ENCODE results near the gene PPP2R2C. TPM values are rescaled to one million over a fixed set of nuclear protein-coding genes. Genes with fewer than 3 reads are reported as not detected.

The PPP2R2C gene
- total RNA-seq, 4 donors from 2014 or later = 0.47 to 4.6 (median 1.0) TPM

DNA sequence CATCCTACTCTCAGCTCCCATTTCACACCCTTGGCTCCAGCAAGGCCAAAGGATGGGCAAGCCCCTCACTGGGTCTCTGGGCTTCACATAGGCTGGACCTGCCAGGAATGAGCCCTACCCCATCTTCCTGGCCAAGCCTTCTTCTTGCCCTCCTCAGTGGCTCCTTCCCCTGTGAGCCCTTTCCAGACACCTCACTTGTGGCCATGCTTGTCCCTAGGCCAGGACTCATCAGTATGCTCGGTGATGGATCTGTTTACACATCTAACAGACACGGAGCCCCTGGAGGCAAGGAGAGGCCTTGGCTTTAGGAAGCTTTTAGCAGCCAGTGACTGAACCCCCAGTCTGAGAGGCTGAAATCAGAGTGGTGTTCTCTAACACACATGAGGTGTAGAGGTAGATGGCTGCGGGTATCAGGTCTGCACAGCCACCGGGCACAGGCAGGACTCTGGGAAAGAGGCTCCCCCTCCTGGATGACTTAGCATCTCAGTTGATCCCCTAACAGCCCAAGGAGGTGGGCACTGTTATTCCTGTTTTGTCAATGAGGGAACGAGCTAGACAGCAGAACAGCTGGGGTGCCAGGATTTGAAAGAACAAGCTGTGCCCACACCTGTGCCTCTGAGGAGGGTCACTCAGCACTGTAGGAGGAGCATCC is 44.8 kb downstream of the PPP2R2C start:
- no peaks in the 10 kb centered on the region for H3K4me1 ChIP-seq
- peaks cover 50% of the 10 kb centered on the region for H3K27me3 ChIP-seq
- WGBS, 2 donors (ENCODE audit: low coverage in 1 of 2) = 17 to 71% methylated on average over 1 of the region's 5 CpGs
- H3K4me3 ChIP-seq = no peak overlapping the region
- H3K27ac ChIP-seq = no peak overlapping the region
- ATAC-seq = no peak
- H3K9me3 ChIP-seq = no peaks in the 10 kb centered on the region
- TF ChIP-seq CTCF (IDR thresholded peaks at IDR 0.05) = no peak
- TF ChIP-seq POLR2AphosphoS5 (IDR thresholded peaks at IDR 0.05) = no peak
- no peak for TF ChIP-seq EP300 (IDR thresholded peaks at IDR 0.05)
- no peak for TF ChIP-seq POLR2A (IDR thresholded peaks at IDR 0.05)
- H3K36me3 ChIP-seq = no peaks in the 10 kb centered on the region

GRCh38 chr4:6426571-6427438 is 45.6 kb downstream of the PPP2R2C start:
- WGBS, 2 donors (ENCODE audit: low coverage in 1 of 2) = 51 to 100% methylated on average over 1 to 6 of the region's 13 CpGs
- H3K27me3 ChIP-seq = peaks cover 50% of the 10 kb centered on the region
- ATAC-seq = no peak
- TF ChIP-seq POLR2AphosphoS5 (IDR thresholded peaks at IDR 0.05) (no peak), EP300 (IDR thresholded peaks at IDR 0.05) (no peak), CTCF (IDR thresholded peaks at IDR 0.05) (no peak)
- H3K36me3 ChIP-seq = no peaks in the 10 kb centered on the region
- no peak overlapping the region for H3K27ac ChIP-seq
- no peaks in the 10 kb centered on the region for H3K9me3 ChIP-seq
- H3K4me3 ChIP-seq = no peak overlapping the region
- no peaks in the 10 kb centered on the region for H3K4me1 ChIP-seq

DNA sequence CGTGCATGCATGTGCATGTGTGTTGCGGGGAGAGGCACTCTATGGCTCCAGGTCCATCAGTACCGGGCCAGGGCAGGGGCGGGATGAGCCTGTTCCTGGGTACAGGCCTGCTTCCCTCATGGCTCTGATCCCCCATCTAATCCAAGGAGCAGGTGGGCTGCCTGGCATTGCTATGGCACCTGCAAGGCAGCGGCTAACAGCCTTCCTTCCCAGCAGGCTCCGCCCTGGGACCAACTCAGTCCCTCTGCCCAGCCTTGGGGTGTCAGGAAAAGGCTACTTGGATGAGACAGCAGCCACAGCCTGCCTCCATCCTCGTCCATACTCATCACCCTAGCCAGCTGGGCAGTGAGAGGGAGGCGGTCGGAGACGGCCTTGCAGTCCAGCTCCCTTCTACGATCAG is 46.5 kb downstream of the PPP2R2C start:
- Histone ChIP-seq H3K4me1 (no peaks in the 10 kb centered on the region), H3K27me3 (peaks cover 50% of the 10 kb centered on the region), H3K27ac (no peak overlapping the region), H3K36me3 (no peaks in the 10 kb centered on the region), H3K4me3 (no peak overlapping the region), H3K9me3 (no peaks in the 10 kb centered on the region)
- no CpG with 5 or more reads among the region's 11 CpGs for WGBS, 2 donors (ENCODE audit: low coverage in 1 of 2)
- no peak for ATAC-seq
- TF ChIP-seq CTCF (IDR thresholded peaks at IDR 0.05) (no peak), EP300 (IDR thresholded peaks at IDR 0.05) (no peak), POLR2A (IDR thresholded peaks at IDR 0.05) (no peak), POLR2AphosphoS5 (IDR thresholded peaks at IDR 0.05) (no peak)

- WGBS, 2 donors (ENCODE audit: low coverage in 1 of 2) = no CpG with 5 or more reads among the region's 5 CpGs
- Histone ChIP-seq H3K4me3 (no peak overlapping the region), H3K27me3 (peaks cover 47% of the 10 kb centered on the region), H3K4me1 (no peaks in the 10 kb centered on the region), H3K9me3 (no peaks in the 10 kb centered on the region), H3K27ac (no peak overlapping the region), H3K36me3 (no peaks in the 10 kb centered on the region)
- TF ChIP-seq POLR2A (IDR thresholded peaks at IDR 0.05) = no peak
- no peak for TF ChIP-seq POLR2AphosphoS5 (IDR thresholded peaks at IDR 0.05)
- no peak for TF ChIP-seq CTCF (IDR thresholded peaks at IDR 0.05)
- no peak for TF ChIP-seq EP300 (IDR thresholded peaks at IDR 0.05)
- ATAC-seq = no peak
These were observed 47.1 kb downstream of the PPP2R2C start for GRCh38 chr4:6425336-6425735.
